ENCODE data around the gene SLCO3A1.
"Not testable (repeated sequence)": the region's sequence is repeated elsewhere in the genome, so short reads cannot be mapped to it uniquely, and the experiment has no call there.

SLCO3A1 gene

DNA sequence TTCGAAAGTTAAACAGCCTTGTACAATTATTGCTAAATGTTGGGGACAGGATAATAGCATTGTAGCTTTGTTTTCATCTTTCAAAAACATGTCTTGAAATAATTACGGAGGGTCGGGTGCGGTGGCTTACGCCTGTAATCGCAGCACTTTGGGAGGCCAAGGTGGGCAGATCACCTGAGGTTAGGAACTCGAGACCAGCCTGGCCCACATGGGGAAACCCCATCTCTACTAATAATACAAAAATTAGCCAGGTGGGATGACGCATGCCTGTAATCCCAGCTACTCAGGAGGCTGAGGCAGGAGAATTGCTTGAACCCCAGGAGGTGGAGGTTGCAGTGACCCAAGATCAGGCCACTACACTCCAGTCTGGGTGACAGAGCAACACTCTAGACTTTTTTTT is 216.7 kb downstream of the SLCO3A1 start:
- DNase-seq (ENCODE audit: low read depth), result not testable (repeated sequence)

DNA sequence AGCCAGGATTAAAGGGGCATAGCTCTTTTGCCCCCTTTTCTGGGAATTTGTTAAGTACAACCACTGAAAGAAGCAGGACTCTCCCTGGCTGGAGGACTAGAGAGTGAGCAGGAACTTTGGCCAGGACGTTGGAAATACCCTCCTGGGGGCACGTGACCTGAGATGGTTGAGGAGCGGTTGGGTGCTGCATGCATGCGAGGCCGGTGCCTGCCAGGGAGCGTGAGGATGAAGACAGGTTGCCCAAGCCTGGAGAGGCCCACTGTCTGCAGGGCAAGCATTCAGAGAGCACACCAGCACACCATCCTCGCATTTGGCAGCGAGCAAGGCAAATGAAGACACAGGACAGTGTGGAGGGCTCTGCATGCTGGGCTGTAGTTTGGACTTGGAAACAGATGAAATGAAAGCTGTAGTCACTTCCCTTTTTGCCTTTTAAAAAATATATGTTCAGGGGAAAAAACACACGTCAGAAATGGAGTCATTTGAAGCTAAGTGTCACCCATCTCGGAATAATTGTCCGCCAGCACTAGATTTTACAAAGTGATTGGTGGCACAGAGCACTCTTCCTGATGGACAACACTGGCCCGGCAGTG is 217.6 kb downstream of the SLCO3A1 start:
- no peak for DNase-seq (ENCODE audit: low read depth)

DNA sequence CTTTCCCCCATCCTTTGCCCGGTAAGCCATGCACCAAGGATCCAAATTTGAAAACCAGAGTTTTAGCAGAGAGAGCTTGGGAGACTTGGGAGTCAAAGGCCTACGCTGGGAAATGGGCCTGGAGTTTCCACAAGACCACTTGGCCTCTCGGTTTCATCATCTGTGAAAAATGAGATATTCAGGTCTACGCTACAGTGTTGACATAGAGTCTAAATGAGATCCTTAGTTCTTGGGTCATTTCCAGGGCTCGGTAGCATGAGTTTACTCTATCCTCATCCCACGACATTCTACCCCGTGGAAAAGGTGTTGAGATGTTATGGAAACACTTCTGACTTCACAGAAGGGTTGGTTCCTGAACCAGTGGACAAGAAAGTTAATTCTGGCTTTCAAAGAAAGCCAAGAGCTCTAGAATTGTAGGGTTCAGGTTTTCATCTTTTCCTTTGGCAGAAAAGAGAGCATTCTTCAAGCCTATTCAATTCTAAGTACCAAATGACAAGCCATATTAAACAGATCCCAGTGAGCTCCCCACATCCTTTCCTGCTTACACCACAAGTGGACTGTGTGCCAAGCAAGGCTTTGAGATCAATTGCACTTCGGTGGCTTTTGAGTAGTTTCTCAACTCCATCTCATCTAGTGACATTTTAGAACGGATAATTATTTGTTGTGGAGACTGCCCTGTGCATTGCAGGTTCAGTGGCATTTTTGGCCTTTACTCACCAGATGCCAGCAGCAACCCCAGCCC is 219.7 kb downstream of the SLCO3A1 start:
- no peak for DNase-seq (ENCODE audit: low read depth)

DNA sequence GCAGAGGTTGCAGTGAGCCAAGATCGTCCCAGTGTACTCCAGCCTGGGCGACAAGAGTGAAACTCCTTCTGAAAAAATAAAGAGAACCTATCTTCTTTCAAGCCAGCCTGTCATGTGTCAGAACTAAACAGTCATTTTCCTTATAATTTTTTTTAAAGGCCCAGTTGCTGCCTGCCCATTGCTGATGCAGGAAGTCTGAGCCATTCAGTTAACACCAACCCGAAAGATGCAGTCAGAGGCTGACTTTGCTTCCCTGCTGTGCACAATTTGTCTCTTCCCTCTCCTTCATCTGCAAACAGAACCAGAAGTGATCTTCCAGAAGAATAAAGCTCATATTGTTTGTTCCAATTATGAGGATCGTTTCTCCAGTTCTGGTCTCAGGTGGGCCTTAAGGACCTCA is 220.6 kb downstream of the SLCO3A1 start:
- DNase-seq (ENCODE audit: low read depth), result no peak

DNA sequence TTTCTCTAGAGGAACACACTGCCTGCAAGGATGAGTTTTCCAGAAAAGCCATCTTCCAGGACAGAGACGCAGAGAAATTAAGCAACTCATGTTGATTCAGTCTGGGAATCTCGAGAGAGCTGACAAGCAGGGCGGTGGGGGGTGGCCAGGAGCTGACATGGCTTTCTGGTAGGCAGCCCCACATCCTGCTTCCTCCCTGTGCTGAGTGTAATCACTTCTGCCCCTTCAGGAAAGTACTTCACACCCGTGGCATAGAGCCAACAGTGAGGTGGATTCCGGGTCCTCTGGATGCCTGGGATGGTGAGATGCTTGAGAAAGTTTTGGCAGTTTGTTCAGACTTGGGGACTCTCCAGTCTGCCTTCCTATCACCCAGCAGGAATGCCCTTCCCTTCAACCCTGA is 221.1 kb downstream of the SLCO3A1 start:
- DNase-seq (ENCODE audit: low read depth), result no peak

DNA sequence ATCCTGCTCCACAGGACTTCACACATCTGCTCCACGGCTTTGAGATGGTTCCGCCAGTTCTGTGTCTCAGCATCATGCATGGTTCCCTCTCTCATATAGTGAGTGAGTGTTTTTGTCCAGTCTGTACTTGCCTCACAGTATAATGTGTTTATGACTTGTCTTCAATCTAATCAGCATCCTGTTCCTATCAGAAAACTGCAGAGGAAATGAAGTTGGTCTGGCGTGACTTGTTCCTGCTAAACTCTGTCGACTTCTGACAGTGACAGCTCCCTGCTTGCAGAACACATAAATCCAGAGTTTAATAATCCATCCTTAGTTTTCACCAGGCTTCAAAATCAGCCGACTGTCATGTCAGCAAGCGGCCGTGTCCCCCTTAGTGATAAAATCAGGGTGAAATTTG is 222.3 kb downstream of the SLCO3A1 start:
- DNase-seq (ENCODE audit: low read depth), result no peak

DNA sequence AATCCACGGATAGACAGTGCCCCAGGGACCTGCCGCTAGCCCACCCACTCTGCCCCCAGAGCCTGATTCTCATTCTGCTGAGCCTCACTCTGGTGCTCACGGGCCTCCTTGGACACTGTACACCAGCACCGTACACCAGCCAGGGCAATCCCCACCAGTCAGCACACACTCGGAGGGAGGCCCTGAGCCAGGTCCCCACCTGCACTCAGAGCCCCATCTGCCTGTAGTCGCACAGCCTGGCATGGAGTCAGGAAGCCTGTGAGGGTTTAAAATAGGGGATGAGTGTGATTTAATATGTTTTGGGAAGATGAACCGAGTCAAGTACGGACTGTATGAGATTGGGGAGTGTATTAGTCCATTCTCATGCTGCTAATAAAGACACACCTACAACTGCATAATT is 223.0 kb downstream of the SLCO3A1 start:
- DNase-seq (ENCODE audit: low read depth), result no peak

DNA sequence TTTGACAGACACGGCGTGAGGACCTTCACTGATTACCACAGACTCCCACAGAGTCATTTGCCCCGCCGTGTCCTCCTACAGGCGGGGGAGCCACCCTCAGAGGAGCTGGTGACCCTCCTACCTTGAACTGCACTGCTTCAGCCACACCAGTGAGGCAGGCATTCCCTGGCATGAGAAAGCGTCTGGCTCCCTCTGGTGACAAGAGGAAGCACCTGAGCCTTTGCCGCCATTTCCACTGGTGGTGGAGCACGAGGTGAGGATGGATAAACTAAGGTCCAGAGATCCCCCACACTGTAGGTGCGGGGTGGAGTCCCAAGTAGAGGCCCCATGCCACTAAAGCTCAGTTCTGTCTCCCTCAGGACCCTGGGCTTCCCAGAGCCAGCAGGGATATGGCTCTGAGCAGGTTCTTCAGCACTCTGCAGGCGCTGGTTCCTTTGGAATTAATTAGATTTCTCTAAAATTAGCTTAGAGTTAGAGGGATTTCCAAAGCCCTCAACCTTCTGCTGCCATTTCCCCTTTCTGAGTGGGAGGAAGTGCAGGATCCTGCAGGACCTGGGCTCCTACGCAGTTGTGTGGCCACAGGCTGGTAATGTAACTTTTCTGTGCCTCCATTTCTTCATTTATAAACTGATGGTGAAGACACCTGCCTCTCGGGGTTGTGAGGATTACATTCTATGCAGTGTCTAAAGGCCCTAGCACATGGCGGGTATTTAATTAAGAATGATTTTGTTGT is 224.0 kb downstream of the SLCO3A1 start:
- DNase-seq (ENCODE audit: low read depth), result peak; percentile 28

DNA sequence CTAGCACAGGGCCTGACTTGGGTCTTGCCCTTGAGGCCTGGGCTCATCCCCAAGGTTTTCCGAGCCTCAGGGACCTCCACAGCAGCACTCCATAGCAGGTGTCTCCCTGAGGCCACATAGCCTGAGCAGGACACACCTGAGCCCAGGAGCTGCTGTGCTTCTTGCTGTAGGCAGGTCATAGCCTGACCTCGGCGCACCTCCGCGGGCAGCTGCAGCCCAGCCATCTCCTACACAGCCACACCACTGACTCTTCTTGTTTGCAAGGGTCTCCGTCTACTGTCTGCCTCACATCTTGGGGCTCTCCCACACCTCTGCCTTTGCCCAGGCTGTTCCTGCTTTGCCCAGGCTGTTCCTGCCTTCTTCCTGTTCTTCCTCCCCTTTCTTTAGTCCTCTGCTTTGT is 224.8 kb downstream of the SLCO3A1 start:
- DNase-seq (ENCODE audit: low read depth), result no peak

DNA sequence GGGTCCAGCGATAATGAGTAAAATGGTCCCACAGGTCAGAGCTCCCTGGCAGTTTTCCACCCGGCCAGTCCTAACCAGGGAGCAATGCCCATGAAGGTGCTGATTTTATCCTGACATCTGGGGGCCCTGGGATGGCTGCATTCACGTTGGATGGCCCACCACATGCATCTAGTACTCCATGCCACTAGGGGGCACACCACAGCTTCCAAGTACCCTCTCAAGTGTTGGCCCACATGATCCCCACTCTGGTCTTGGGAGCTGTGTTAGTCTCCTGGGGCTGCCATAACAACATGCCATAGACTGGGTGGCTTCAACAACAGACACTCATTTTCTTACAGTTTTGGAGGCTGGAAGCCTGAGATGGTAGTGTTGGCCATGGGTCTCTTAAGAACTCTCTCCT is 225.5 kb downstream of the SLCO3A1 start:
- DNase-seq (ENCODE audit: low read depth), result no peak

DNA sequence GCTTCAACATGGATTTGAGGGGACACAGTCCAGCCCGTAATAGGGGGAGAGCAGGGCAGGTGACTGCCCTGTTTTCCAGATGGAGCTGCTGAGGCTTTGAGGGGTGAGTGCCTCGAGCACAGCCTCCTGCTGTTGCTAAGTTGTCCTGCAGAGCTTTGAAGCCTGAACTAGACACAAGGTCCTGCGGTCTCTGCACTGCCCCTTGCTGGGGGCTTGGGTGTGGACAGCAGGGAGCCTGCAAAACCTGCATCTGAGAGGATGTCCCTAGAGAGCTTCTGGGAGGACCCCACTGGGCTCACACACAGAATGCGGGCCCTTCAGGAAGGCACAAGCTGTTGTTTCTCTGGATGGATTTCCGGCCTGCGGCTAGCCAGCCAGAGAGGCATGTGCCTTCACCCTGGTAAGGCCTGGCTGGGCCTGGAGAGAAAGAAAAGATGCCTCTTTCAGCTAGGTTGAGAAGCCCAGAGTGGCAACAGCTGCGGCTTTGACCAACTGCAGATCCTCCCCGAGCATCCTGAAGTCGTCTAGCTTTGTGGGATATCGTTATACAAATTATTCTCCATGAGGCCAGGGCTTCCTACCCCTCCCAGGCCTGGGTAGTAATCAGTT is 226.2 kb downstream of the SLCO3A1 start:
- no peak for DNase-seq (ENCODE audit: low read depth)

DNA sequence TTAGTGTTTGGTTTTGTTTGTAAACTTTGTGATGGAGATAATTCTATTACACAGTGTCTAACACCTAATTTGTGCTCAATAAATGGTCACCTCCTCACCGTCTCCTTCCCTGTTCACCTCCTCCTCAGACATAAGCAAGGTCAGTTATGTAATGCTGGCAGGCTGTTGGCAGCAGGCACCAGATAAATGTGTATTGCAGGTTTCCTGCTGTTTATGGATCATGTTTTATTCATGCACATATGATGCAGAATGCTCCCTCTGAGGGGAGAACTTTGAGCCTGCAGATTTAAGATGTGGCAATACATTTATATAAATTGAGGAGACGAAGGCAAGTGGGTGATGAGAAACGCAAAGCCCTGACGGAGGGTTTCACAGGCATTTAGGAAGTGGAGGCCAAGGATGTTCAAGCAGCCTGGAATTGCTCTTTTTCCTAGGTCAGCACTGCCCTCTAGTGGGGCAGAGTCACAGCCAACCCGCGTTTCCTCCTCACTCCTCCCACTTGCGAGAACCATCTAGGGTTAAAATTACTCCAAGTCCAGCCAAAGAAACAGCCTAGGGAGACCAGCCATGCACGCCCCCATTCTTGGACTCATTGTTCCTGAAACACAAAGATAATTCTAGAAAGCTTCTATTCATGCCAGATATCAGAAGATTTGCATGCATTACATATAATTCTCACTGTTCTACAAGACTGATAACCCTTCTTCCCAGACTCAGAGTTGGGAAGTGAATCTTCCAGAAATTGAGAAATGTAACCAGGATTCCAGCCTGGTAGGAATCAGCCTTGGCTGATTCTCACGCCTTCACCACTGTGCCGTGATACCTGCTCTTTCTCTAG is 228.7 kb downstream of the SLCO3A1 start:
- DNase-seq (ENCODE audit: low read depth), result peak; percentile 14

DNA sequence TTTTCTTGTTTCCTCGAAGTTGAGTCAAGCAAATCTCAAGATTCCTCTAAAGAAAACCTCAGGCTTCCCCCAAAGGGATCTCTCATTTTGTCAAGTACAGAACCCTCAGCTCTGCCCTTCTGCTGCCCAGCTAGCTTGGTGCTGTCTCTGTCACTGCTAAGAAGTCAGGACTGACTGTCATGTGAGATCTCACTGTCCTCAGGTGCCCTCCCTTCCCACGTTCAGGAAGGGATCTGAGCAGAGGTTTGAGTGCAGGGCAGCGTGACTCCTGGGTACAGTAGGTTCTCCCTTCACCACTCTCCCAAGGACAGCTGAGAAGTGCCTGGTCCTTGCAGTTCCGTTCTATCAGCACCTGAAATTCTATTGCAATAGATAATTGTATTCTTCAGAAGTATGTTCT is 229.7 kb downstream of the SLCO3A1 start:
- DNase-seq (ENCODE audit: low read depth), result no peak

DNA sequence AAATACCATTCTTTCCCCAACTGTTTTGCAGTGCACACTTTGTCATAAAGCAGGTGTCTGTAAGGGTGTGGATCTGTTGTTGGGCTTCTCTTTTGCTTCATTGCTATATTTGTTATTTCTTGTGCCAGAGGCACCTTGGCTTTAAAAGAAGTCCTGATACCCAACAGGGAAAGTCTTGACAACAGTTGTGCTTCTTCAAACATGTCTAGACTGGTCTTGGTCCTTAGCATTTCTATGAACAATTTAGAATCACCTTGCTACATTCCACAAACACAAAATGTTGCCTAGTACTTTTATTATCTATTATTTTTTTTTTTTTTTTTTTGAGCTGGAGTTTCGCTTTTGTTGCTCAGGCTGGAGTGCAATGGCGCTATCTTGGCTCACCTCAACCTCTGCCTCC is 233.7 kb downstream of the SLCO3A1 start:
- no peak for DNase-seq (ENCODE audit: low read depth)

DNA sequence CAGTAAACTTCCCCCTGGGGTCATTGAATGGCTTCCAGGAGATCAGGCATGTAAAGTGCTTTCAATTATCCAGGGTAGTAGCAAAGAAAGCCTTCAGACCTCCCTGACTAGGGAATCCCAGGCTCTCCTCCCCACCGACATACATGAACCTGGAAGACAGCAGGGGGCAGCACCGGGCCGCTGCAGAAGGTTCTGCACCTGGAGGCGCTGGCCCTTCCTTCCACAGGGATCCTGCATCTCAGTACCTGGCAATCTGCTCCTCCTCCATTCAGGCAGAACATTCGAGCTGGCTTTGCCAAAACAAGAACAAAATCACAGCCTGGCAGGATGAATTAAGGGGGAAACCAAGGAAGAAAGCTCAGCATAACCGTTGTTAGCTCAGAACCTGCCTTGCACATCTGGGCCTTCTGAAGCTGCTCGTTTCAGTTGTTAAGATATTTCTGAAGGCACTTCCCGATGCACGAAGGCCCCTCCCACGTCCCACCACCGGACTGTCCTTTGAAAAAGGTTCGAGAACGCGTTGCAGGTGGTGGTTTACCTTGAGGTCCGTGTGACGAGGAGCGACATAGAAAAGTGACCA is 237.7 kb downstream of the SLCO3A1 start:
- no peak for DNase-seq (ENCODE audit: low read depth)

DNA sequence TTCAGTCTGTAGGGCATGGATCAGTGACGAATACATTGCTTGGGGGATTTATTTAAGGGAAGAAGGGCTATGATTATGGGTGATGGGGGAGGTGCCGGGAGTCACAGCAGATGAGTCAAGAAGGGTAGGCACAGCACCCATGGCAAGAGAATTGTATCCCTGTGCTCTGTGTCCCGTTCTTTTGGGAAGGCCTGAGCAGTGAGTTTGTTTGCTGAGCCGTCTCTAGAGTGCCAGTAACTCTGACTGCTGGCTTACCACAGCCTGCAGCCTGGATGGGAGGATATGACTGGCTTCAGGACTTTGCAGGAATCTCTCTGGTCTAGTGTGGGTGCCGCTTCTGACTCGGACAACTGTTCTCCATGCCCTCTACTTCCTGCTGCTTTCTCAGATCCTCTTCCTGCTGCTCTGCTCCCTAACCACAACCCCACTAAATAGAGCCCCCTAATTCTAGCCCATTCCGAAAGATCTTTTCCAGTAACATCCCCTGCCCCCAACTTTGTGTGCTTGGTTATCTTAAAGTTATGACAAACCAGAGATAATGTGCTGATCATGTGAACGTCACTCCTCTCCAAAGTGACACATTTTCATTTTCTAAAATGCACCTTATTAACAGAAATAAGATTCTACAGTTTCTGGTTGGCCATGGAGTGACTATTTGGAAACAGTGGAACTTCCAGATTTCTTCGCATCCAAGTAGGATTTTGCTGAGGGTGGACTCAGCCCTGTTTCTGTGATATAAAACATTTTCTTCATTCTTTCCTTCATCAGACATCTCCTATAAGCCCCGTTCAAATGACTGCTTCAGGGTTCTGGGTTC is 239.0 kb downstream of the SLCO3A1 start:
- DNase-seq (ENCODE audit: low read depth), result no peak

DNA sequence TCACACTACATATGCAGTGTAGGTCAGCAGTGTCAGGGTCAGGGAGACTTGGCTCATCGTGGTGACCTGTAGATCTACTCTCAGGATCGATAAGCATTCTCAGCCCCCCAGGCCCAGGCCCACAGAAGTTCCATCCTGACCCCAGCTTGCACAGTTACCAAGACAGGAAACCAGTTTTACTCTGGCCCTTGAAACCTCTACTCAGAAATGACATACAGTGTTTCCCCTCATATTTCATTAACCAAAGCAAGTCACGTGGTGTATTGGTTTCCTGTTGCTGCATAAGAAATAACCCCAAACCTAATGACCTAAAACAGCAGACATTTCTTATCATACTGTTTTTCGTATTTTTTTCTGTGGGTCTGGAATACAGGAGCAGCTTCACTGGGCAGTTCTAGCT is 242.2 kb downstream of the SLCO3A1 start:
- no peak for DNase-seq (ENCODE audit: low read depth)

DNA sequence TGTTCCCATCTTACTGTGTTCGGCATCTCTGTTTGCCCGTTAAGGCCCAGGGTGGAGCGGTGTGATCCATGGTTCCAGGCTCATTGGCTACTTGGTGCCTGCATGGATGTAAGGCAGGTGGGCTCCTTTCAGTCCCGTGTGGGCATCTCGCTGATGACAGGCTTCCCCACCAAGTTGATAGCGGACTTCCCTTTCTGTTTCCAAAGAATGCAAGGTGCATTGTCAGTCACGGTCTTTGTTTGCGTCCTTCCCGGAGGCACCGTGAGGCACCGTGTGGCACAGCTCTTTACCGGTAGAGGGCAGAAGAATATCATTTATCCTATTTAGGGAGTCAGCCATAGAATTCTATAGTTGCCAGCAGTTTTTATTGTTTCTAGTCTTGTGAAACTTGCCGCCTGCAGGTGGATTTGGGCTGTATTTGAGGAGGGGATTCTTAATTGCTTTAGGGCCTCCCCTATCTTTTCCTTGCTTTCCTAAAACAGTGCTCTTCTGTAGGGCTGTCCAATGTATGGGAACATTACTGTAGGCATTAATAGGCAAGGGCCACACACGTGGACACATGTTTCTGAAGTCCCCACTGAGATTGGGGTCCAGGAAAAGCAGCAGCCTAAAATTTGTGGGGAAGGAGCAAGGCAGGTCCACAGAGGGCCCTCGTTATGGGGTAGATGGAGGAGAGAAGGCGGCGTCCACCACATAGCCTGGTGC is 244.1 kb downstream of the SLCO3A1 start:
- DNase-seq (ENCODE audit: low read depth), result peak; percentile 14

DNA sequence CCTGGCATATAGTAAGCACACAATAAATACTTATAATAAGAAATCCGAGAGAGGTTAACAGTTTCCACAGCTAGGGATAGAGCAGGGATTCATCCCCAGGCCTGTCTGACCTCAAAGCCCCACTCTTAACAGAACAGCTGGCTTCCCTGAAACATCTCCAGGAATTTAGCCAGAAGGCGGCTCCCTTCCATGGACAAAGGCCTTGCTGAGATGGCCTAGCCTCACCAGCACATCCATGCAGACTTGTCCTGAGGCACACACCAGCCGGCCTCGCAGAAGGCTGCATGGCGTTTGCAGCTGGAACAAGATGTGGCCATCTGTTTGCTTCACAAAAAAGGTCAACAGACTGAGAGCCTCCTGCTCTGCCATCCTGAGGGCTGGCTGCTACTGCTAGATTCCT is 245.4 kb downstream of the SLCO3A1 start:
- no peak for DNase-seq (ENCODE audit: low read depth)

DNA sequence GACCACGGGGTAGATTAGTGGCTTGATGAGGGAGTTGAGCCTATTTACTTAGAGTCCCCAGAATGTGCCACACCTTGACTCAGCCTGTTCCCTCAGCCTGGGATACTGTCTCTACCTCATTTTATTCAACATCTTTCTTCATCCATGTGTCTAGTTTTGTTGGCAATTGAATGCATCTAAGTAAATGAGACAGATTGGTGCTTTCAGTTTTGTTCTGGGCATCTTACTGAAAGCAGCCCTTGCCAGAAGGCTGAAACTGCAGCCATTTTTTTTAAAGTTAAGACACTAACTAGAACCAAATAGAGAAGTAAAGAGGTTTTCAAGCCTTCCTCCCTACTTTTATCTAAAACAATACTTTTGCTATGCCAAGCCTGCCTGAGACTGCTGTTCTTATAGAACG is 246.8 kb downstream of the SLCO3A1 start:
- no peak for DNase-seq (ENCODE audit: low read depth)
